UCSD-AML1 (cell line): ENCODE results near the gene VIPR2.

Experiments
- DNase-seq: peaks from one replicate; lab custom pipeline; 2025; ENCODE audit not compliant: unreplicated experiment; lab: John Stamatoyannopoulos, UW

The VIPR2 gene

DNA sequence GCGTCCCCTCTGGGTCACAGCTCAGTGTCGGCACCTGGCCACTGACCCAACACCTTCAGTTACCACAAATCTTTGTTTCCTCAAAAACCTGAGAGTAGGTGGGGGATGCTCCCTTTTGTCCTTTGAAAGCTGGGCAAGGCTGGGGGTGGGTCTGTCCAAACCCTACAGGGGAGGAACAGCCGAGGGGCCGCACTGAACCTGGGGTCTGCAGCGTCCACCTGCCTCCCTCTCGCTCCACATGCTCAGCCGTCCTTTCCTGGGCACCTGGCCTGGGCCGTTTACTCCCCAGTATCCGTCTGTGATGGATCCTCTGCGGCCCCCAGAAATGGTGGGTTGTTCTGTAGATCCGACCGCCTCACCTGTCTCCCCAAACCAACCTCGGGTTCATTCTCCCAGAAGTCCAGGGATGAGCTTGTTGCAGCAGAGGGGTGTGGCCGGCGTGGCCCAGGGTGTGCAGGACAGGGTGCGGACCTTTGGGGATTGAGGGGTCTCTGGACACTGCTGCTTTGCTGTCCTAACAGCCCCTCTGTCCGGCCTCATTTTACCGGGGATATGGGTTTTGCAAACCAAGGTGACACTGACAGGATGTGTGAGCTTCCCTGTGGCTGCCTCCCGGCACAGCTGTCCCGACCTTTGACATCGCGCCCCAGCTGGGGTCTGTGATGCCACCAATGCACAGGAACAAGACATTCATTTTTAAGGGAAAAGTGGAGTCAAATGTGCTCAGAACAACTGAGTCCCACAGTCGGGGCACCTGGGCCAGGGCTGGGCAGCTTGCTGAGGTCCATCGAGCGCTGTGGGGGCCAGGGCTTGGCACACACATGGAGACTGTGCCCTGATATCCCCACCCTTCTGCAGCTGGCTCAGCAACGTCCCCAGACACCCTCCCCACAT is 115.9 kb downstream of the VIPR2 start:
- no peak for DNase-seq

DNA sequence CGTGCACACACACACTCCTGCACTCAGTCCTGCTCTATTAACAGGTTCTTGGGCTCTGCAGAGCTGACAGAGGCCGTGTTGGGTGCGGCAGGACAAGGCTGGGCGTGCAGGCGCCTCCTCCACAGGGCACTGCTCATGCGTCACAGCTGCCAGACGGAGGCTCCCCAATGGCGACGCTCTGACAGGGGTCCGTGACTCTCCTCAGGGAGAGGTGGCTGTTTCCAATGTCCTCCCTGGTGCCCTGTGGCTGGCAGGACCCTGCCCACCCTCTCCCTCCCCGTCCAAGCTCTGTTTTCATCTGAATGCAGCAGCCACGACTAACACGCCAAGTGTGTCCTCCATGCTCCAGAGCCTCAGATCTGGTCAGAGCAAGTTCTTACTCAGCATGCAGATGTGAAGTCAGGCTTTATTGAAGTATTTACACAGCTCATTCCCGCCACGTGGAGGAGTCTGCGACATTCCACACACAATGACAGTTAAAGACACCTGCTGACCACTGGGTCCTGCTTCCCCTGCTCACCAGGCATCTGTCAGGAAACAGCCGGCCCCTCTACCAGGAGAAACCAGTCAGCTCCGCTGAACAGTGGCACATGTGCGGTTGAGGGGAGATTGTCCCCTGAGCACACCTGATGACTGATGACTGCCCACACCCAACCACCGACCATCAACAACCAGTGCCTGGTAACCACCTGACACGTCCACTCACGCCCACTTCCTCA is 116.7 kb downstream of the VIPR2 start:
- DNase-seq = no peak

DNA sequence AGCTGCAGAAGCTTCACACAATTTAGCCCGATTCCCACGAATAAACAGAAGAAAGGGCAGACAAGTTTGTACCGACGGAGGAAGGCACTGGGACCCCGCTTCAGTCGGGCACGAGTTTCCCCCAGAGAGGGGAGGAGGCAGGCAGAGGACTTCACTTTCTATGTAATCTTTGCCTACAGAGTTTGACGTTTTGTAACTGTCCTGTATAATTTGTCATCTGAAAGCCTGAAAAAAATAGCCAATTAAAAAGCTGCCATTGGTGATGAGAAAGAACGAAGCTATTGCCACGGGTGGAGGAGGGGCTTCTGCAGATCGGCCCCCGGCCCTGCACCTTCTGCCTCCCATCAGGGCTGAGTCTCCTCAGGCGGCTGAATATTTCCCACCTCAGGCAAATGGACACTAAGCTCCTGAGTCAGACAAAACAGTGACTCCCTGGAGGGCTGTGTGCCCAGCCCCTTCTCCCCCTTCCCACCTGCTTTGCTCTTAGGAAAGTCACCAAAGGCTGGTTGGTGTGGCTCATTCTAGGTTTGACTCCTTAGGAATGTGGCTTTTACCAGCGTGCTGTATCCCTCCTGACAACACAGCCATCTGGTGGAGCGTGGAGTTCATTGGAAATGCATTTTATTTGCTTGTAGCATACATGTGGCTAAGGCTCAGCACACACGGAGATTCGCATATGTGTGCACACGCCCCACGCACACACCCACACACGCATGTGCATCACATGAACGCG is 117.4 kb downstream of the VIPR2 start:
- DNase-seq = no peak

DNA sequence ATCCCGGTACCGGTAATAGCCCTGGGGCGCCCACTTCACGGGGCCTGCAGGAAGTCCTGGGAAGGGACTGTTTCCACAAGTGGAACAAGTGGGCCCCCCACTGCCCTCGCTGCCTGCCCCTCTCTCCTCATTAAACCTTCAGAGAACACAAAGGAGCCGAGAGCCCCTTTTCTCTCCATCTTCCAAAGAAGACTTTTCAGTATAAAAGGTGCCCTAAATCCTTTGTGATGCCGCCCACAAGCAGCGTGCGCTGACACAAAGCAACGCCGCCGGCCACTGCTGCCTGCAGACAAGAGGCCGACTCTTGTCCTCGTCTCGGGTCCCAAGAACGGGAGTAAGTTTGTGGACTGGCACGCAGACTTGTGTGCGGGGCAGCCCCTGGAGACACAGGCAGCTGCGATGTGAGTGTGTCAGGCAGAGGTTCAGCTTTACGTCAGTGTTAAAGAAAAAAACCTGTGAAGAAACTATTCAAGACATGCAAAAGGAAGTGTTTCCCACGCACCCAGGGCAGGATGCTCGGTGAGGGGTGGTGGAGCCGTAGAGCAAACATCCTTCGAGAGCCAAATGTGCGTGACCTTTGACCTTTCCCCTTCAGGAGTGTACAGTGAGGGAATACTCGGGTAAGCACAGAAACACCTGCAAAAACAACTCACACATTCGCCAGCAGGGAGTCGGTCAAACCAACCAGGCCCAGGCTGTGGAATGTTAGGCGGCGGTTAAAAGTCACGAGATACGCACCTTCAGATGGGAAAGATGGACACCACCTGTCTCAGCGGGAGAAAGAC is 118.2 kb downstream of the VIPR2 start:
- DNase-seq = no peak

- DNase-seq = no peak
Observed at GRCh38 chr7:159025161-159025779, 119.4 kb downstream of the VIPR2 start.

DNA sequence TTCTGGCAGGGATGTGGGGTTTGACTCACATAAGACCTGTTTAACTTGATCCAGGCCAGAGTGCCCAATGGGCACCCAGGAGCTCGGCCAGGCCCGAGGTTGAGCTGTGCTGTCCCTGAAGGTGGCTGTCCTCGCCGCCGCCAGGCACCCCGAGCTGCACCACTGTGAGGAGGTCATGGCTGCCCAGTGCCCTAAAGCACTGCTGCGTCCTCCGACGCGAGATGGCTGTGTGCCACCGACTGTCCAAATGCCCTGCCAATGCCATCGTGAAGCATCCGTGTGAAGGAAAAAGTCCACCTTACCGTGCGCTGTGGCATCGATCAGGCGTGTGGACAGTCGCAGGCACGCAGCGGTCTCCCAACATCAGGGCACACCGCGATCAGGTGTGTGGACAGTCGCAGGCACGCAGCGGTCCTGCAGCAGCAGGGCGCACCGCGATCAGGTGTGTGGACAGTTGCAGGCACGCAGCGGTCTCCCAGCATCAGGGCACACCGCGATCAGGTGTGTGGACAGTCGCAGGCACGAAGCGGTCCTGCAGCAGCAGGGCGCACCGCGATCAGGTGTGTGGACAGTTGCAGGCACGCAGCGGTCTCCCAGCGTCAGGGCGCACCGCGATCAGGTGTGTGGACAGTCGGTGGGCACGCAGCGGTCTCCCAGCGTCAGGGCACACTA is 120.3 kb downstream of the VIPR2 start:
- DNase-seq = no peak

- no peak for DNase-seq
Observed at GRCh38 chr7:159023746-159024145, 120.9 kb downstream of the VIPR2 start.

GRCh38 chr7:159023206-159023605 is 121.5 kb downstream of the VIPR2 start:
- no peak for DNase-seq

DNA sequence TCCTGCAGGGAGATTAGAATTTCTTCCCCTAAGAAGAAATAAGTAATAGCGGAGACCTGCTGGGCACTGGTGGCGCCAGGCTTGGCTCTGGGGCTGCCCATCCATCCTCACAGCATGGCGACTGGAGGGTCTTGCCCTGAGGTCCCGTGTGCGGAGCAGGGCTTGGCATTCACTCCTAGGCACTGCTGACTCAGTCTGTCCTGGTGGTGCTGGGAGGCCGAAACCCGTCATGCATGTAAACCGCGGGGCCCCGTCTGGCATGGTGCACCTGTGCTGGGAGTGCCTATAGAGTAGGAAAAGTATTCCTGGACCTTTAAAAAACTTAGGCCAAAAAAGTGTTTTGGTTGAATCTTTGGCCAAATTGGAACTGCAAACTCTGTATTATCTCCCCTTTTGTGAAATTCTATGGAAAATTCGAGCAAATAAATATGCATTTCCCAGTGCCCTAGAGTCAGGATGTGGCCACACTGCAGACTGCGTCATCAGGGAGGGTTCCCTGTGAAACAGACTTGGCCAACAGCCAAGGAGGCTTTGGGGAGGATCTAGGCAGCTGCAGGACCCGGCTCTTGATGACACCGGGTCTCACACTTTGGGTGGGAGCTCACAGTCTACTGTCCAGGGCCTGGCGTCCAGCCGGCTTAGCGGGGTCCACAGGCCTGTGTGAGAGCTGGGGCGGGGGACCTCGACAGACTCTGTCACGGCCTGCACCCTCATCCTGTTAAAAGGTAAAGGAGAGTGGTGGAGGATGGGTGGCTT is 122.3 kb downstream of the VIPR2 start:
- DNase-seq = no peak

- DNase-seq = no peak
Observed at GRCh38 chr7:159020987-159021386, 123.7 kb downstream of the VIPR2 start.

- DNase-seq = no peak
Observed at GRCh38 chr7:159019111-159019510, 125.6 kb downstream of the VIPR2 start.

DNA sequence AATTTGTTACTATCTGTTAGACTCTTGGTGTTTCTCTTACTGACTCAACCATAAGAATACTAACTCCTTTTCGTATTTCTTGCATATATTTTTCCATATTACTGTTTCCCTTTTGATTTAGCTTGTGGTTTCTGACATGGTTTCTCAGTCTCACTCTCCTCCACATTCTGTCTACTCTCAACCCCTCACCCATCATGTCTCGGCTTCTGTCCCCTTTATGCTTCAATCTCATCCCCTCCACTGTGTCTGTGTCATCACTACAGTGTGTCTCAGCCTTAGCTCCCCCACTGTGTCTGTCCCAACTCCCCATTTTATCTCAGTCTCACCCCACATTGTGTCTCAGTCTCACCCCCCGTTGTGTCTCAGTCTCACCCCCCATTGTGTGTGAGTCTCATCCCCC is 126.9 kb downstream of the VIPR2 start:
- DNase-seq = no peak

DNA sequence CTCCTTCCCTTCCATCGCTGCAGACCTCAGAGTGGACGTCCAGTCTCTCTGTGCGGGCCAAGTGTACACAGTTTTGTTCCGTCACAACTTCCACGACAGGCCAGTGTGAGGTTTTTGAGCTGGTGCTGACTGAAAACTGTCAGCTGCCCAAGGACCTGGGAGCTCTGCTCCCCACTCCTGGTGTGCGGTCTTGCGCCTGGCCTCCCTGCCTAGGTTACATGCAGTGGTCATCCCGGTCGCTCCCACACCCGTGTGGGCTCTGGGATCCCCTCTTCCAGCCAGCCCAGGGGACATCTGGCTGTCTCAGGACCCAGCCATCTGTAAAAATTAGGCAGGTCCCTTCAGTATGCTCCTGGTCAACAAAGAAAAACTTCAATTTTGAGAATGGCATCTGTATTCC is 127.5 kb downstream of the VIPR2 start:
- no peak for DNase-seq

DNA sequence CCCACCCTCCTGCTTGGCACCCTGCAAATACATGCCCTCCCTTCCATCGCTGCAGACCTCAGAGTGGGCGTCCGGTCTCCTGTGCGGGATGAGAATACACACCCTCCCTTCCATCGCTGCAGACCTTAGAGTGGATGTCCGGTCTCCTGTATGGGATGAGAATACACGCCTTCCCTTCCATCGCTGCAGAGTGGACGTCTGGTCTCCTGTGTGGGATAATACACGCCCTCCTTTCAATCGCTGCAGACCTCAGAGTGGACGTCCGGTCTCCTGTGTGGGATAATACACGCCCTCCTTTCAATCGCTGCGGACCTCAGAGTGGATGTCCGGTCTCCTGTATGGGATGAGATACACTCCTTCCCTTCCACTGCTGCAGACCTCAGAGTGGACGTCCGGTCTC is 128.1 kb downstream of the VIPR2 start:
- no peak for DNase-seq

DNA sequence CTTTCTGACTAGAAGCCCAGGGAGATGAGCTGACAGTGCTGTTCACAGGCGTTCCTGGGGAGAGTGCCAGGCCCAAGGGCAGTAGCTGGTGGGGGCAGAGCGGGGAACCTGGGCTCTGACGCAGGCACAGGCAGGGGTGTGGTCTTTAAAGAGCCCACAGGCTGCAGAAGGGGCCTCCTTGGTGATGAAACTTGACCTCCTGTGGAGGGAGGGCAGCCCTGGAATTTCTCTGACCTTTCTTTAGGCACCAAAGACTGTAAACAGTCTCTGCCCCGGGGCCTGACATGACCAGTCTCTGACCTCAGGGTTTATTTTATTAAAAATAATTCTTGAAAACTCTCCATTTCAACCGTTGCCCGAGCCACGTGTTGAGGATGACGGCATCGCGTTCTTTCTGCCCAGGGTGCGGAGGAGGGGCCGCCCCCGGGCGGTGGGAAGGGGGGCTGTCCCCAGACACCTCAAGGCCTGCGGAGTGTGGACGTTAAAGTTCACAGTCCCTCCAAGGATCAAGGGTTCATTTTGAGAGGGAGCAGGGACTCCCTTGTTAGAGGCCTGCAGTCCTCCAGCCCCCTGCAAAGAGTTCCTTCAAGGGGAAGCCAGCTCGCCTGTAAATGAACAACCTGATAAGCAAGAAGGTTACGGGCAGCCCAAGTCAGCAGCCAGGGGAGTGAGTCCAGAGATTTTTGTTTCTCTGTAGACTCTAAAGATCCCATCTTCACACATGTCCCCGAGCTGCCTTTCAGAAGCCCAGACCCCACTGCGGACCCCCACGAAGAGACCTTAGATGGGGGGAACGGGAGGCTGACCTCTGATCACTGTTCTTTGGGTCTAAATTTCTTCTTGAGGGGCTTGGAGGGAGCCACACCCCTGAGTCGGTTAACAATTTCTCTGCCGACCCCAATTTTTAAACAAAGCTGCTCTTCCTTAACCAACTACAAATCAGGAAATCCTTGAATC is 128.9 kb downstream of the VIPR2 start:
- no peak for DNase-seq

DNA sequence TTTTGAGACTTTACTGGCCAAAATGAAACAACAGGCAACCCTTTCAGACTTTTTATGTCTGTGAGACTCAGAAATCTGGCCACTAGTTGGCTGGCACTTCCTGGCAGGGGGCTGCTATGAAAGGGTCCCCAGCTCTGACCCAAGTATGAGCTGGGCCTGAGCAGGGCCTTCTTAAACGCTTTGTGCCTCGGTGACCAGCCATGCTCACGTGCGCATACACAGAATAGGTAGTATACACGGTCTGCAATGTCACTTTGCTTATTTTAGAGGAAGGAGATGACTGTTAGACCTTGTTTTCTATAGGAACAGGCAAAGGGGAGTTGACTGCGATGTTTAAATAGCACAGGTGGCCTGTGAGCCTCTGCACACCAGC is 129.6 kb downstream of the VIPR2 start:
- DNase-seq = no peak

DNA sequence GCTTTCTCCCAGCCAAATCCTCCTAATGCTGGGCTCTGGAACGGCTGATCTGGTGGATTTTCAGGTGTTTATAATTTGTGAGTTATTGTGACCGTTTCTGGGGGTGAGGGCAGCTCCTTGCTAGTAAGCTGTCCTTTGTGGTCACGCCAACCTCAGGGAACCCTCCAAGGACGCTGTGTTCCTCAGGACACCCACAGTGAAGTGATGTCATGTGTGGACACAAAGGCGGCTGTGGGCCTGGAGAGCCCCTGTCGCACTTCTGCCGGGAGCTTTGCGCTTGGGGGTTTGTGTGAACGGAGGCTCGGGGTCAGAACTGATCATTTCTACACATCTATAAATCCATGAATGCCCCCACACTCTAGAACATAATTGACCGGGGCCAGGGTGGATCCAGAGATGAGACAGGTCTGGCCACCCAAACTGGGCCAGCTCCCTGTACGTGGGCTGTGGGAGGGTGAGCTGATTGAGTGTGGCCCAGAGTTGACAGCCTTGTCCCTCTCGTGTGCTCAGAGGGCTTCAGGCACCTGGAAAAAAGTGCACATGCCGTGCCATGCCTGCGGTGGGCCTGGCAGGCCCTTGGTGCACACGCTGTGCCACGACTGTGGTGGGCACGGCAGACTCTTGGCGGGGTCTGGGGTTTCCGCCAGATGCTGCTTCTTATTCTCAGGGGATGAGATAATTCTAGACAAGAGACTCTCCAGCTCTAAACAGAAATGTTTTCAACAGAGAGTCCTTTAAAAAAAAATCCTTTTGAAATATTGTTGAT is 130.2 kb downstream of the VIPR2 start:
- DNase-seq = no peak
